ENCODE results near the gene LRRFIP2.

DNA sequence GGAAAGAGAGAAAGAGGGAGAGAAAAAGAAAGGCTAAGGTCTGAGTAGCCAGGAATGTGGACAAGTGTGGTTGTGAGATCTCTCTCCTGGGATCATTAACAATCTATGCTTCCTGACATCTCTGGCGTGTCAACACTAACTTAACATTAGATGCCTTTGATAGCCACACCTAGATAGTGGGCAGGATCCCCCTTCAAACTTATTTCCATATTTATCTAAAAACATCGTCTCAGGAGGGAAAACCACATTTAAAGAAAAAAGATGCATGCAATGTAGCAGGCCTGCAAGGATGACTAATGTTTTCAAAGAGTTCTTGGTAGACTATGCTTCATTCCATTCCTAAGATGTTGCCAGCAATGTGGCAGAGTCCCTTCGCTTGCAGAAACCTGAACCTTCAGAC lies 100.2 kb downstream of the LRRFIP2 start:
- TF ChIP-seq, protein P1, sequence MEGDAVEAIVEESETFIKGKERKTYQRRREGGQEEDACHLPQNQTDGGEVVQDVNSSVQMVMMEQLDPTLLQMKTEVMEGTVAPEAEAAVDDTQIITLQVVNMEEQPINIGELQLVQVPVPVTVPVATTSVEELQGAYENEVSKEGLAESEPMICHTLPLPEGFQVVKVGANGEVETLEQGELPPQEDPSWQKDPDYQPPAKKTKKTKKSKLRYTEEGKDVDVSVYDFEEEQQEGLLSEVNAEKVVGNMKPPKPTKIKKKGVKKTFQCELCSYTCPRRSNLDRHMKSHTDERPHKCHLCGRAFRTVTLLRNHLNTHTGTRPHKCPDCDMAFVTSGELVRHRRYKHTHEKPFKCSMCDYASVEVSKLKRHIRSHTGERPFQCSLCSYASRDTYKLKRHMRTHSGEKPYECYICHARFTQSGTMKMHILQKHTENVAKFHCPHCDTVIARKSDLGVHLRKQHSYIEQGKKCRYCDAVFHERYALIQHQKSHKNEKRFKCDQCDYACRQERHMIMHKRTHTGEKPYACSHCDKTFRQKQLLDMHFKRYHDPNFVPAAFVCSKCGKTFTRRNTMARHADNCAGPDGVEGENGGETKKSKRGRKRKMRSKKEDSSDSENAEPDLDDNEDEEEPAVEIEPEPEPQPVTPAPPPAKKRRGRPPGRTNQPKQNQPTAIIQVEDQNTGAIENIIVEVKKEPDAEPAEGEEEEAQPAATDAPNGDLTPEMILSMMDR (IDR thresholded peaks at IDR 0.05), result no peak
- TF ChIP-seq POLR2A (IDR thresholded peaks at IDR 0.05), result no peak

Measured in lower leg skin (tissue), 3 donors.